ENCODE results near the gene VAPB.

The VAPB gene

DNA sequence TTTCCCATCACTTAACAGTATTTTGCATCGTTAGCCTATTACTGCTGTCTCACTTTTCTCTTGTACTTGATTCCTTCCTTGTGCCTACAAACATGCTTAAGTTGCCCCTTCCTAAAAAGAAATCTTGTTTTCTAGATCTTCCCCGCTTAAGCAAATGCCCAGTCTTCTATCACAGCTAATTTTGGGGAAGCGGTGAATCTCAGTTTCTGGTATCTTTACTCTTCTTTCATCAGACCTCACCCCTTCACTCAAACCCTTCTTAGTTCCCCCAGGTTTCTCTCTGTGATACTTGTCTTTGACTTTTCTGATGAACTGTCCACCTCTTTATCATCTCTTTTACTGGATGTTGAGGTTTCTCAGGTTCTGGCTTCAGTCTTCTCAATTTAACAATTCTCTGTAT, 14.2 kb downstream of the VAPB start:
- no peak for DNase-seq (ENCODE audit: low spot score)
- no peaks in the 10 kb centered on the region for H3K27me3 ChIP-seq (ENCODE audit: insufficient read depth, poor library complexity, severe bottlenecking)
- ATAC-seq (ENCODE audit: low read depth), result no peak
- no peak overlapping the region for H3K4me3 ChIP-seq (ENCODE audit: severe bottlenecking)
- H3K27ac ChIP-seq (ENCODE audit: poor library complexity, severe bottlenecking), result no peak overlapping the region
- peaks cover 20% of the 10 kb centered on the region for H3K36me3 ChIP-seq (ENCODE audit: low read depth)
- H3K4me1 ChIP-seq (ENCODE audit: insufficient read depth, poor library complexity, severe bottlenecking), result peaks cover 52% of the 10 kb centered on the region
- H3K9me3 ChIP-seq (ENCODE audit: severe bottlenecking), result no peaks in the 10 kb centered on the region
- no peak for TF ChIP-seq CTCF (IDR thresholded peaks at IDR 0.05; ENCODE audit: poor library complexity, severe bottlenecking)

GRCh38 chr20:58405504-58406291, 16.7 kb downstream of the VAPB start:
- H3K27me3 ChIP-seq (ENCODE audit: insufficient read depth, poor library complexity, severe bottlenecking), result no peaks in the 10 kb centered on the region
- H3K4me1 ChIP-seq (ENCODE audit: insufficient read depth, poor library complexity, severe bottlenecking), result peaks cover 58% of the 10 kb centered on the region
- no peak overlapping the region for H3K4me3 ChIP-seq (ENCODE audit: severe bottlenecking)
- no peaks in the 10 kb centered on the region for H3K9me3 ChIP-seq (ENCODE audit: severe bottlenecking)
- peaks cover 24% of the 10 kb centered on the region for H3K36me3 ChIP-seq (ENCODE audit: low read depth)
- DNase-seq (ENCODE audit: low spot score), result no peak
- no peak for TF ChIP-seq CTCF (IDR thresholded peaks at IDR 0.05; ENCODE audit: poor library complexity, severe bottlenecking)
- ATAC-seq (ENCODE audit: low read depth), result 0 out of 3 replicates have a peak, but pooled peaks have one; percentile 1
- H3K27ac ChIP-seq (ENCODE audit: poor library complexity, severe bottlenecking), result peak overlapping the region; percentile 66

- peak; percentile 49 for ATAC-seq (ENCODE audit: low read depth)
- peaks cover 28% of the 10 kb centered on the region for H3K36me3 ChIP-seq (ENCODE audit: low read depth)
- no peak for TF ChIP-seq CTCF (IDR thresholded peaks at IDR 0.05; ENCODE audit: poor library complexity, severe bottlenecking)
- H3K27ac ChIP-seq (ENCODE audit: poor library complexity, severe bottlenecking), result peak overlapping the region; percentile 66
- peaks cover 49% of the 10 kb centered on the region for H3K4me1 ChIP-seq (ENCODE audit: insufficient read depth, poor library complexity, severe bottlenecking)
- H3K9me3 ChIP-seq (ENCODE audit: severe bottlenecking), result no peaks in the 10 kb centered on the region
- no peak overlapping the region for H3K4me3 ChIP-seq (ENCODE audit: severe bottlenecking)
- no peak for DNase-seq (ENCODE audit: low spot score)
- H3K27me3 ChIP-seq (ENCODE audit: insufficient read depth, poor library complexity, severe bottlenecking), result no peaks in the 10 kb centered on the region
These were observed 17.5 kb downstream of the VAPB start for GRCh38 chr20:58406422-58407001.

DNA sequence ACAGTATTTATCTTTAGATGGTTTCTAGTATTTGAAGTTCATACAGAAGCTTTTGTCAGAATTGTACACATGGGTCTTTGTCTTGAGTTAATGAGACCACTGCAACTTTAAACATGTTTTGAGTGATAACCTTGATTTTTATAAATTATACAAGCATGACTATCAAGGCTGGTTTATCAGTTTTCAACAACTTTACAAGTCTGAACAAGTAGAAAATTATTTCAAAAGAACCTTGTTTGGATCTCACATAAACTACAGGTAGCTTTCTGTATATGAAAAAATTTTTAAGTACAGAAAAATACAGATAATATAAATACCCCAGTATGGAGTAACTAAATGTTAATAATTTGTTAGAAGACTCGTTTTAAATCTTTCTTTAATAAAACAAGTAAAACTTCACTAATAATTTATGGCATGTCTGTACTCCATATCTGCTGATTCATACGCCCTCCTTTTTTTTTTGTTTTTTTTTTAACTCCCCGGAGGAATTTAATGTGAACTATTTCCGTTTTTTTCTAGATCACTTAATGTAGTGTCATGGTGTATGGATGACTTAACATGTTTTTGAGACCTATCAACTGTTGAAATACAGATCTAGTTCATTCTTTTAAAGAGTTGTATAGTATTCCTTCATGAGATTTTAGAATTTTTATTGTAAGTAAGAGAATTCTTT, 18.3 kb downstream of the VAPB start:
- ATAC-seq (ENCODE audit: low read depth) (peak; percentile 47), DNase-seq (ENCODE audit: low spot score) (no peak)
- Histone ChIP-seq H3K27ac (ENCODE audit: poor library complexity, severe bottlenecking) (peak overlapping the region; percentile 66), H3K4me1 (ENCODE audit: insufficient read depth, poor library complexity, severe bottlenecking) (peaks cover 46% of the 10 kb centered on the region), H3K4me3 (ENCODE audit: severe bottlenecking) (no peak overlapping the region), H3K9me3 (ENCODE audit: severe bottlenecking) (no peaks in the 10 kb centered on the region), H3K27me3 (ENCODE audit: insufficient read depth, poor library complexity, severe bottlenecking) (no peaks in the 10 kb centered on the region), H3K36me3 (ENCODE audit: low read depth) (peaks cover 34% of the 10 kb centered on the region)
- TF ChIP-seq CTCF (IDR thresholded peaks at IDR 0.05; ENCODE audit: poor library complexity, severe bottlenecking), result no peak

Data from RWPE2 (cell line).